NCI-H446 treated with DMSO at 0.1 percent for 48 hours (cell line): ENCODE data around the gene MLH1.
"Not testable (repeated sequence)": the region's sequence is repeated elsewhere in the genome, so short reads cannot be mapped to it uniquely, and the experiment has no call there.

ENCODE experiments used
- DNase-seq: peaks from one replicate; lab custom pipeline; 2025; lab: John Stamatoyannopoulos, UW

MLH1 gene

GRCh38 chr3:37039161-37039846 lies 46.0 kb downstream of the MLH1 start:
- DNase-seq, result no peak

- no peak for DNase-seq
Observed at GRCh38 chr3:37040231-37040630, 46.9 kb downstream of the MLH1 start.

GRCh38 chr3:37041546-37042195 lies 48.4 kb downstream of the MLH1 start:
- DNase-seq, result no peak

- DNase-seq, result not testable (repeated sequence)
Observed at GRCh38 chr3:37042712-37043111, 49.4 kb downstream of the MLH1 start.

GRCh38 chr3:37050282-37050681 lies 57.0 kb downstream of the MLH1 start:
- DNase-seq, result no peak

- no peak for DNase-seq
Observed at GRCh38 chr3:37052860-37053259, 59.5 kb downstream of the MLH1 start.

- DNase-seq, result no peak
Observed at GRCh38 chr3:37053337-37053736, 60.0 kb downstream of the MLH1 start.

GRCh38 chr3:37053753-37054152 lies 60.4 kb downstream of the MLH1 start:
- no peak for DNase-seq

GRCh38 chr3:37054370-37054769 lies 61.1 kb downstream of the MLH1 start:
- DNase-seq, result no peak

GRCh38 chr3:37055077-37055476 lies 61.8 kb downstream of the MLH1 start:
- not testable (repeated sequence) for DNase-seq

GRCh38 chr3:37056826-37057225 lies 63.5 kb downstream of the MLH1 start:
- no peak for DNase-seq

- DNase-seq, result no peak
Observed at GRCh38 chr3:37058117-37058516, 64.8 kb downstream of the MLH1 start.

- no peak for DNase-seq
Observed at GRCh38 chr3:37064747-37065146, 71.4 kb downstream of the MLH1 start.

- no peak for DNase-seq
Observed at GRCh38 chr3:37067577-37067976, 74.3 kb downstream of the MLH1 start.

GRCh38 chr3:37068031-37068430 lies 74.7 kb downstream of the MLH1 start:
- DNase-seq, result no peak

GRCh38 chr3:37071921-37072320 lies 78.6 kb downstream of the MLH1 start:
- DNase-seq, result no peak

GRCh38 chr3:37072892-37073291 lies 79.6 kb downstream of the MLH1 start:
- no peak for DNase-seq

GRCh38 chr3:37074178-37074577 lies 80.9 kb downstream of the MLH1 start:
- no peak for DNase-seq

- no peak for DNase-seq
Observed at GRCh38 chr3:37075955-37076354, 82.6 kb downstream of the MLH1 start.

GRCh38 chr3:37082317-37082716 lies 89.0 kb downstream of the MLH1 start:
- DNase-seq, result no peak

GRCh38 chr3:37086918-37087317 lies 93.6 kb downstream of the MLH1 start:
- no peak for DNase-seq

GRCh38 chr3:37087870-37088269 lies 94.6 kb downstream of the MLH1 start:
- DNase-seq, result no peak

GRCh38 chr3:37092484-37092883 lies 99.2 kb downstream of the MLH1 start:
- DNase-seq, result no peak

- DNase-seq, result no peak
Observed at GRCh38 chr3:37093481-37093880, 100.2 kb downstream of the MLH1 start.
